HG03064 (cell line): ENCODE results near the gene MBP.

Source experiments
- ATAC-seq: cut with Tn5 transposase; IDR thresholded peaks from one replicate; pipeline ENCODE4 v1.9.1; 2021; ENCODE audit warnings: low read depth; ENCODE audit not compliant: unreplicated experiment

The MBP gene

GRCh38 chr18:77103187-77103850 is 29.3 kb downstream of the MBP start:
- no peak for ATAC-seq

GRCh38 chr18:77102259-77103040 is 30.1 kb downstream of the MBP start:
- ATAC-seq = peak; percentile 65

GRCh38 chr18:77101410-77102258 is 30.9 kb downstream of the MBP start:
- peak; percentile 34 for ATAC-seq

GRCh38 chr18:77100751-77101355 is 31.7 kb downstream of the MBP start:
- no peak for ATAC-seq

GRCh38 chr18:77099485-77100370 is 32.9 kb downstream of the MBP start:
- no peak for ATAC-seq

- no peak for ATAC-seq
These were observed 33.9 kb downstream of the MBP start for GRCh38 chr18:77098538-77099174.

- ATAC-seq = no peak
These were observed 34.6 kb downstream of the MBP start for GRCh38 chr18:77098029-77098428.

GRCh38 chr18:77096936-77097886 is 35.4 kb downstream of the MBP start:
- ATAC-seq = no peak

- no peak for ATAC-seq
These were observed 36.9 kb downstream of the MBP start for GRCh38 chr18:77095391-77096371.

GRCh38 chr18:77093586-77093985 is 39.0 kb downstream of the MBP start:
- no peak for ATAC-seq

GRCh38 chr18:77093067-77093430 is 39.5 kb downstream of the MBP start:
- no peak for ATAC-seq

GRCh38 chr18:77092104-77093066 is 40.2 kb downstream of the MBP start:
- no peak for ATAC-seq

- ATAC-seq = no peak
These were observed 41.2 kb downstream of the MBP start for GRCh38 chr18:77091366-77091765.

GRCh38 chr18:77090546-77091174 is 41.9 kb downstream of the MBP start:
- no peak for ATAC-seq

- no peak for ATAC-seq
These were observed 42.8 kb downstream of the MBP start for GRCh38 chr18:77089723-77090285.
